GM12878 (cell line): Measurements from ENCODE around the gene RPS4Y1. TPM values are rescaled to one million over a fixed set of nuclear protein-coding genes. Genes with fewer than 3 reads are reported as not detected.

Source experiments
- ATAC-seq: fragments of 200-7000 bp; cut with Tn5 transposase; 3 replicates; pipeline ENCODE4 v1.9.1; 2020; ENCODE audit warnings: mild to moderate bottlenecking, moderate library complexity
- BruUV-seq: library from RNA; stranded (reverse); fragments of 400-500 nt; replicated peaks from 2 replicates; lab custom pipeline; 2021; lab: Mats Ljungman, UMichigan
- CTCF ChIA-PET: fragments of 300-600 bp; sonication (Branson Sonifier 250); formaldehyde crosslinking; extraction: SDS; loops from one replicate; lab custom pipeline; 2021; ENCODE audit warnings: inconsistent platforms; lab: Yijun Ruan, JAX
- POLR2A ChIA-PET: fragments of 350-600 bp; formaldehyde crosslinking; extraction: SDS; loops from one replicate; lab custom pipeline; 2021; ENCODE audit warnings: inconsistent platforms; lab: Charles Lee
- RAD21 ChIA-PET: fragments of 300-600 bp; sonication (Branson Sonifier 250); formaldehyde crosslinking; loops from one replicate; lab custom pipeline; 2023; ENCODE audit warnings: antibody characterized with exemption; ENCODE audit not compliant: unreplicated experiment; lab: Charles Lee
- SMC1A ChIA-PET: fragments of 300-600 bp; sonication (Branson Sonifier 250); formaldehyde crosslinking; loops from one replicate; lab custom pipeline; 2023; ENCODE audit not compliant: unreplicated experiment, uncharacterized antibody; lab: Charles Lee
- DNase-seq: peaks from one replicate; pipeline ENCODE4 v3.0.0-alpha.2; 2011; ENCODE audit warnings: low read depth, low spot score
- FAIRE-seq: peaks from 3 replicates; lab custom pipeline; 2011; peaks lifted over from hg19 to GRCh38; lab: Jason Lieb, UNC
- H2AFZ ChIP-seq: 2 replicates; pipeline ENCODE4 v1.6.0; 2011; ENCODE audit warnings: low read depth, low read length, control low read depth; ENCODE audit not compliant: control insufficient read depth
- H3K27ac ChIP-seq: 2 replicates; pipeline ENCODE4 v1.5.1; 2011; ENCODE audit warnings: control low read depth; ENCODE audit not compliant: control insufficient read depth, insufficient read depth
- H3K27me3 ChIP-seq, 2 experiments: replicated peaks in 1 of 2; 2 replicates each; pipeline versions ENCODE4 v1.6.0 to v1.6.1; 2011; ENCODE audit warnings: low read length in 1 of 2; ENCODE audit not compliant: control insufficient read depth in 2 of 2, insufficient read depth in 2 of 2
- H3K36me3 ChIP-seq, 2 experiments: 2 replicates each; pipeline ENCODE4 v1.5.1; 2011; ENCODE audit warnings: low read length in 1 of 2; ENCODE audit not compliant: control insufficient read depth in 2 of 2, insufficient read depth in 2 of 2
- H3K4me1 ChIP-seq: 2 replicates; pipeline ENCODE4 v1.6.1; 2011; ENCODE audit warnings: mild to moderate bottlenecking, low read length, moderate library complexity, mixed read lengths; ENCODE audit not compliant: control insufficient read depth, insufficient read depth
- H3K4me2 ChIP-seq: 2 replicates; pipeline ENCODE4 v1.6.0; 2011; ENCODE audit warnings: control low read depth; ENCODE audit not compliant: control insufficient read depth, insufficient read depth
- H3K4me3 ChIP-seq: fragments of 200-600 bp; sonication (generic); 2 replicates; pipeline ENCODE4 v1.5.1; 2016
- H3K79me2 ChIP-seq: 2 replicates; pipeline ENCODE4 v1.6.0; 2011; ENCODE audit warnings: low read length; ENCODE audit not compliant: control insufficient read depth, insufficient read depth
- H3K9ac ChIP-seq: 2 replicates; pipeline ENCODE4 v1.8.0; 2011; ENCODE audit warnings: low read length, control low read depth, mixed read lengths; ENCODE audit not compliant: control insufficient read depth, insufficient read depth
- H3K9me3 ChIP-seq: replicated peaks from 3 replicates; pipeline ENCODE4 v1.5.1; 2011; ENCODE audit warnings: mild to moderate bottlenecking, low read length; ENCODE audit not compliant: control insufficient read depth, insufficient read depth
- H4K20me1 ChIP-seq: 2 replicates; pipeline ENCODE4 v1.6.0; 2011; ENCODE audit not compliant: control insufficient read depth, insufficient read depth
- CBFB ChIP-seq: IDR thresholded peaks from 2 replicates; pipeline ENCODE4 v1.6.1; 2016; ENCODE audit warnings: antibody characterized with exemption, low read depth
- MLLT1 ChIP-seq: fragments of 450-650 bp; IDR thresholded peaks from 2 replicates; pipeline ENCODE4 v1.6.1; 2016; ENCODE audit warnings: mild to moderate bottlenecking
- NR2C1 ChIP-seq: fragments of 450-650 bp; IDR thresholded peaks from 2 replicates; pipeline ENCODE4 v1.6.1; 2017; ENCODE audit warnings: antibody characterized with exemption, mild to moderate bottlenecking, moderate library complexity
- ZBTB40 ChIP-seq: fragments of 450-650 bp; IDR thresholded peaks from 2 replicates; pipeline ENCODE4 v1.6.1; 2016; ENCODE audit warnings: mild to moderate bottlenecking, moderate library complexity, borderline replicate concordance
- ZNF592 ChIP-seq: fragments of 450-650 bp; IDR thresholded peaks from 2 replicates; pipeline ENCODE4 v1.6.1; 2017; ENCODE audit warnings: mild to moderate bottlenecking, moderate library complexity
- WGBS: methylation state at CpG from one replicate; pipeline ENCODE4 v1.1.6; 2016; ENCODE audit warnings: low lambda C conversion rate; ENCODE audit not compliant: insufficient replicate concordance, insufficient coverage; ENCODE audit errors: missing lambda C conversion rate; 5-methylcytosine and 5-hydroxymethylcytosine counted together
- in situ Hi-C: fragments of 300-500 bp; cut with MboI; formaldehyde crosslinking; loops from 9 replicates; pipeline ENCODE4 v1.14.3; 2018; ENCODE audit warnings: mixed read lengths
- intact Hi-C: fragments of 100-400 bp; cut with micrococcal nuclease; formaldehyde crosslinking; loops from one replicate; pipeline ENCODE4 v1.14.2; 2022; ENCODE audit not compliant: unreplicated experiment
- polyA plus RNA-seq, 11 experiments: library from polyadenylated mRNA; depleted of rRNA in 4 of 11; unstranded in 6 of 11; stranded (reverse) in 5 of 11; fragments of >200 nt; fragmentation: Nextera tagmentation in 4 of 11; fragmentation: Illumina TruSeq in 1 of 11; extraction: Ambion mirVana in 4 of 11; extraction: Trizol in 1 of 11; gene quantifications; 1 replicate in 1 of 11; 2 replicates in 10 of 11; pipeline versions ENCODE4 v1.2.1 to v1.2.3, GENCODE V29; 2011 to 2016; ENCODE audit warnings: inconsistent platforms in 2 of 11, missing spikeins in 2 of 11, low read depth in 1 of 11
- total RNA-seq, 4 experiments: library from RNA; depleted of rRNA in 3 of 4; stranded (reverse); fragments of >200 nt in 3 of 4; fragmentation: Illumina TruSeq in 1 of 4; extraction: Trizol in 1 of 4; gene quantifications; 2 replicates each; pipeline versions ENCODE4 v1.2.1 to v1.2.3, GENCODE V29; 2013 to 2021

The RPS4Y1 gene
- total and polyA plus RNA-seq, 10 of the 15 experiments (the other 5 are each of a cell fraction or from before 2014, with no cell fraction given) = 0.32 to 0.46 TPM; not detected in 8

- no peaks in the 10 kb centered on the region for H3K27me3 ChIP-seq
- no peak overlapping the region for H3K4me3 ChIP-seq
- H3K4me1 ChIP-seq = no peaks in the 10 kb centered on the region
- POLR2A ChIA-PET = no interaction called here
- TF ChIP-seq NR2C1 = no peak
- no peak for TF ChIP-seq CBFB
- no peak for TF ChIP-seq ZBTB40
- no peak for TF ChIP-seq ZNF592
- TF ChIP-seq MLLT1 = no peak
- no peak for DNase-seq
- no peaks in the 10 kb centered on the region for H3K79me2 ChIP-seq
- no peak for ATAC-seq
- no CpG with 5 or more reads among the region's 3 CpGs for WGBS
- no peak overlapping the region for H2AFZ ChIP-seq
- no peaks in the 10 kb centered on the region for H3K36me3 ChIP-seq
- no peak for FAIRE-seq
- H3K27ac ChIP-seq = no peak overlapping the region
- CTCF ChIA-PET = no interaction called here
- H3K9ac ChIP-seq = no peak overlapping the region
- no TSS peak for BruUV-seq
- no peaks in the 10 kb centered on the region for H3K9me3 ChIP-seq
- H3K4me2 ChIP-seq = no peak overlapping the region
- H4K20me1 ChIP-seq = no peaks in the 10 kb centered on the region
- SMC1A ChIA-PET = no interaction called here
- in situ Hi-C loops = no loop called here
- RAD21 ChIA-PET = no interaction called here
- intact Hi-C loops = no loop called here
Measured at GRCh38 chrY:2885880-2886279, 44.5 kb downstream of the RPS4Y1 start.
